Heart left ventricle (tissue), 13 donors: ENCODE data around the gene FGF23.

ENCODE experiments used
- POLR2A ChIP-seq, 2 donors: fragments of 450-650 bp; IDR thresholded peaks; one replicate each; pipeline ENCODE4 v1.6.1; 2017; ENCODE audit warnings: antibody characterized with exemption in 2 of 2, mild to moderate bottlenecking in 2 of 2, moderate library complexity in 2 of 2
- TF ChIP-seq, protein P1 (sequence below), 12 donors: fragments of 200-600 bp; sonication (generic) in 4 of 12; IDR thresholded peaks; one replicate each; pipeline versions ENCODE4 v1.5.0 to v1.8.0; 2018 to 2022; ENCODE audit warnings: antibody characterized with exemption in 12 of 12, mild to moderate bottlenecking in 5 of 12
- donor health status: ischemic (EF 13 %, LVEDD 7.1; RV severe dilation, severe dysfunction).
- donor health status: DM: no; HTN: yes; CAD: no.
- donor health status: DM: no; HTN: no; CAD: no.
- donor health status: ischemic (EF 25% LVEDD 6.9; RV normal size, moderate dysfunction).
- donor health status: ischemic (EF 25% LVEDD 5.7; RV mildly dilated, moderate dysfunction).
- donor health status: ischemic (EF 35%, LVEDD 5.7; RV mildly dilated, moderate dysfunction).
- donor health status: nonischemic (EF 11% LVEDD 7.7; RV severe dilation, severe dysfunction).
- donor health status: DM: yes; HTN: yes; CAD: no.
- donor health status: PGD.
- donor health status: ischemic (EF 29% LVEDD 5.4; RV normal size, mild dysfunction).
- donor health status: nonischemic (EF 23%, LVEDD 6.1; RV moderate dilation, normal function).

GRCh38 chr12:4355156-4356040, 24.1 kb downstream of the FGF23 start:
- TF ChIP-seq, protein P1, sequence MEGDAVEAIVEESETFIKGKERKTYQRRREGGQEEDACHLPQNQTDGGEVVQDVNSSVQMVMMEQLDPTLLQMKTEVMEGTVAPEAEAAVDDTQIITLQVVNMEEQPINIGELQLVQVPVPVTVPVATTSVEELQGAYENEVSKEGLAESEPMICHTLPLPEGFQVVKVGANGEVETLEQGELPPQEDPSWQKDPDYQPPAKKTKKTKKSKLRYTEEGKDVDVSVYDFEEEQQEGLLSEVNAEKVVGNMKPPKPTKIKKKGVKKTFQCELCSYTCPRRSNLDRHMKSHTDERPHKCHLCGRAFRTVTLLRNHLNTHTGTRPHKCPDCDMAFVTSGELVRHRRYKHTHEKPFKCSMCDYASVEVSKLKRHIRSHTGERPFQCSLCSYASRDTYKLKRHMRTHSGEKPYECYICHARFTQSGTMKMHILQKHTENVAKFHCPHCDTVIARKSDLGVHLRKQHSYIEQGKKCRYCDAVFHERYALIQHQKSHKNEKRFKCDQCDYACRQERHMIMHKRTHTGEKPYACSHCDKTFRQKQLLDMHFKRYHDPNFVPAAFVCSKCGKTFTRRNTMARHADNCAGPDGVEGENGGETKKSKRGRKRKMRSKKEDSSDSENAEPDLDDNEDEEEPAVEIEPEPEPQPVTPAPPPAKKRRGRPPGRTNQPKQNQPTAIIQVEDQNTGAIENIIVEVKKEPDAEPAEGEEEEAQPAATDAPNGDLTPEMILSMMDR (IDR thresholded peaks at IDR 0.05), result no peak
- no peak for TF ChIP-seq POLR2A (IDR thresholded peaks at IDR 0.05)
